CD1c-positive myeloid dendritic cell (primary cell): Measurements from ENCODE around the gene BAK1.
"Not testable (repeated sequence)": the region's sequence is repeated elsewhere in the genome, so short reads cannot be mapped to it uniquely, and the experiment has no call there.

Source experiments
- DNase-seq: peaks from one replicate; pipeline ENCODE4 v3.0.0-alpha.2; 2016; ENCODE audit errors: extremely low spot score

Gene BAK1

DNA sequence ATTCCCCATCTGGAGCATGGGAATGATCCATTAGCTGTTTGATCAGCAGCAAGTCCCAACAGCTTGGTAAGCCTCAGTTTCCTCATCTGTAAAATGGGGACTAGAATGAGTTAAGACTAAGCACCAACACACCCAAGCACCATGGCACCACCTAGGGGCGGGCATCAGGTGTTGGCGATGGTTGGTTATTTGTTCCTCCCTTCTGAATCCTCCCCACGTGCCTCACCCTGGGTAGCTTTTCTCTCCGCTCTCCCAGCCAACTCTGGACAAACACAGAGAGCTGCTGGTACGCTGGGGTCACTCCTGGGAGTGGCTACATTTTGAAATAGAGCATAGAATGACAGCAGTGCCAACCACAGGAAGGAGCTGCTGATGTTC is 27.7 kb upstream of the BAK1 start:
- no peak for DNase-seq

- DNase-seq: no peak
These were observed 27.2 kb upstream of the BAK1 start for GRCh38 chr6:33607126-33607783.

DNA sequence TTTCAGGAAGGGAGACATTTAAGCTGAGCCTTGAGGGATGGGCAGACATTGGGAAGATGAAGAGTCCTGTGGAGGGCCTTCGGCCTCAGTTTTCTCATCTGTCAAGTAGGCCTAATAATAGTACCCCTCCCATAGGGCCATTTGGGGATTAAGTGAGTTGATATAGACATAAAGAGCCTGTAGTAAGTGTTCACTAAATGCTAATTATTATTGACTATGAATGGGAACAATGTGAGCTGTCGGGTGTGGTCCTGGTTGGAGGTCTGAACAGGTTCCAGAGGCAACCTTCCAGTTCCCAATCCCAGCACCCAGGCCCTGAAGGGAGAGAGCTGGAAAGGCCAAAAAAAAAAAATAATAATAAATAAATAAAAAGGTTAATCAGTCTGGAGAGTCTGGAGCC is 26.6 kb upstream of the BAK1 start:
- no peak for DNase-seq

- peak; percentile 50 for DNase-seq
These were observed 25.1 kb upstream of the BAK1 start for GRCh38 chr6:33604941-33605854.

DNA sequence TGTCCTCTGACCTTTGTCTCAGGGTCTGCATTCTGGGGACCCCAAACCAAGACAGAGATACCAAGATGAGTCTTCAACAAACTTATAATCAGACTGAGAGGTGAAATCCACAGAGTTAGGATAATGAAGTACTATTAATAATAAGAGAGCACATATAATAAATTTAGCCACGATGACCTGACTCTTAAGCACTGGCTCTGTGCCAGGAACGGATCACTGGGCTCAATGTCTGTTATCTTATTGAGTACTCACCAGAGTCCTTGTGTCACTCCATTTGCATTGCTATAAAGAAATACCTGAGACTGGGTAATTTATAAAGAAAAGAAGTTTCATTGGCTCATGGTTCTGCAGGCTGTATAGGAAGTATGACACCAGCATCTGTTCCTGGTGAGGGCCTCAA is 22.1 kb upstream of the BAK1 start:
- DNase-seq: no peak

DNA sequence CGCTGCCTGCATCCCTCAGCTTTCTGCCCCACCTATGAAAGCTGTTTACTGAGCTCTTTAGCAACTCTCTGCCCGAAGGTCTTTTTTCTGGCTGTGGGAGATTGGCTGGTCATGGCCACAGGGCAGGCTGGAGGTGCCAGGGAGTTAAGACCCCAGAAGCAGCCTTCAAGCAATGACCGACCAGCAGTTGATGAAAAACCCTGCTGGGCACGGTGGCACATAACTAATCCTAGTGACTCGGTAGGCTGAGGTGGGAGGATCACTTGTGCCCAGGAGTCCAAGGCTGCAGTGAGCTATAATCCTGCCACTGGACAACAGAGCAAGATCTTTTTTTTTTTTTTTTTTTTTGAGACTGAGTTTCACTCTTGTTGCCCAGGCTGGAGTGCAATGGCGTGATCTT is 20.7 kb upstream of the BAK1 start:
- DNase-seq: no peak

GRCh38 chr6:33599413-33599938 is 19.4 kb upstream of the BAK1 start:
- DNase-seq: no peak

DNA sequence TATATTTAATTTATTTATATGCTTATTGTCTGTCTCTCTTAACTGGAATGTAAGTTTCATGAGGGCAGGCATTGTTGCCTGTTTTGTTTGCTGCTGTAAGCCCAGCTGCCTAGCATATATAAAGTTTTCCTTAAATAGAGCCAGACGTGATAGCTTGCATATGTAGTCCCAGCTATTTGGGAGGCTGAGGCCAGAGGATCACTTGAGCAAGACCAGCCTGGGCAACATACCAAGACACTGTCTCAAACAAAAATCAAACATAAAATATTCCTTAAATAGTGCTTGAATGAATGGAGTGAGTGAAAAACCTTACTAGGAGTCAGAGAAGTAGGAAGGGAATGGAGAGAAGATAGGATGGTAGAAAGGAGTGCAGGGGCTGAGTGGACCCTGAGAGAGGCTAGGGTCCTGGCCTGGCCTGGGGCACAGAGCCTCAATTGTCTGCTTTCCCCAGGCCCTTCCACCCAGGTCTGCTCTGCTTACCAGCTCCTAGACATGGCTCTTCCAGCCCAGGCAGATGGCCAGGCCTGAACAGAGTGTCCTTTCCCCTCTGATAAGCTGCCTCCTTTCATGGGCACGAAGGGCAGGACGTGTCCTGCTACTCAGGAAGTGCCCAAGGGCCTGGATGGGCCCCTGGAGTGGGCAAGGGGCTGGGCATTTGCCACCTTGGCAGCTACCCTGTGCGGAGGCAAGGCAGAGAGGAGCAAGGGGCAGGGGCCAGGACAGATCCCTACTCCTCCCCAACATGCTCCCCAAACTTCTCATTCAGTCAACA is 17.7 kb upstream of the BAK1 start:
- DNase-seq: no peak

GRCh38 chr6:33596894-33597293 is 16.8 kb upstream of the BAK1 start:
- not testable (repeated sequence) for DNase-seq

DNA sequence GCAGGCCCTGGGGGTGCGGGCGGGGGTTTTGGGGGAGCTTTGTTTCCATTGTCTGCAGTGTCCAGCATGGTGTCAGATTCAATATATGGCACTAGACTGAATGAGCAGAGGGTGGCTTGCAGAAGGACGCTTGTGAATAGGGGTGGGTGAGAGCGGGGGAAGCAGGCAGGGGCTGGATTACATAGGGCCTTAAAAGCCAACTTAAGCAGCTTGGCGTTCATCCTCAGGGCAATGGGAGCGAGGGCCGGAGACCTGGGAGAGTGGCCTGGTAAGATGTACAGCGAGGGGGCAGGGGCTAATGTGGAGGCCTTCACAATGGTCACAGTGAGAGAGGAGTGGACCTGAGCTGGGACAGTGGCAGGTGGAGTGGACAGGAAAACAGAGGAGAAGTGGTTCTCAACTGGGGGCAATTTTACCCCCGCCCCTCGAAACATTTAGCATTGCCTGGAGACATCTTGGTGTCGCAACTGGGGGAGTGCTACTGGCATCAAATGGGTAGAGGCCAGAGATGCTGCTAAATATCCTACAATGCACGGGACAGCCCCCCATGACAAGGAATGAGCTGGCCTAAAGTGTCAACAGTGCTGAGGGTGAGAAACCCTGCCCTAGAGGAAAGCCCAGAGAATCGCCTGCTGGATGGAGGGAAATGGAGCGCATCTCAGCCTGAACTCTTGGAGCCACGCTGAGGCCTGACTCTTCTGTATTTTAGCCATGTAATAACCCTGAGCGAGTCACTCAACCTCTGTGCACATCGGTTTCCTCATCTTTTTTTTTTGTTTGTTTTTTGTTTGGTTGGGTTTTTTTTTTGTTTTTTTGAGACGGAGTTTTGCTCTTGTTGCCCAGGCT is 15.1 kb upstream of the BAK1 start:
- no peak for DNase-seq

- no peak for DNase-seq
These were observed 13.3 kb upstream of the BAK1 start for GRCh38 chr6:33593414-33593727.

GRCh38 chr6:33592595-33593413 is 12.7 kb upstream of the BAK1 start:
- DNase-seq: peak; percentile 7

GRCh38 chr6:33592280-33592594 is 12.2 kb upstream of the BAK1 start:
- no peak for DNase-seq

DNA sequence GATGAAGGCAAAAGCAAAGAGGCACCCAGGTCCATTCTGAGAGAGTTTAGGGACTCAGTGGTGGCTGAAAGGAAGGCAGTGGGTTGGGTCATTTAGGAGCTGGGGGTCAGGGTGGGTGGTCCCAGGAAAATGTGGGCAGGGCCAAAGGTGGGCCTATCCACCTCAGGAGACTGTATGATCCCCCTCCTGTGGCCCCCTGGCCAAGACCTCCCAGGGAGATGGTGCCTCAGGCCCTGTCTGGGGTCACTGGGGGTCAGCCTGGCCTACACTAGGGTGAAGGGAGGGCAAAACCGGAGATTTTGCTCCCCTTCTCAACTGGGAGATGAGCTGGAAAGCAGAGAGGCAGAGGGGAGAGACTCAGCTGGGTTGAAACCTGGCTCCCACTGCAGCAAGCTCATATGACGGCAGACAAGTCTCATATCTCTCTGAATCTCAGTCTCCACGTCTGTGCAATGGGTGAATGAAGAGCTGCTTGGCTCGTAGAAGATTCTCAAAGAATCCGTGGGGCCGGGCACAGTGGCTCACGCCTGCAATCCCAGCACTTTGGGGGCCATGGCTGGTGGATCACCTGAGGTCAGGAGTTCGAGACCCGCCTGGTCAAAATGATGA is 11.5 kb upstream of the BAK1 start:
- no peak for DNase-seq

DNA sequence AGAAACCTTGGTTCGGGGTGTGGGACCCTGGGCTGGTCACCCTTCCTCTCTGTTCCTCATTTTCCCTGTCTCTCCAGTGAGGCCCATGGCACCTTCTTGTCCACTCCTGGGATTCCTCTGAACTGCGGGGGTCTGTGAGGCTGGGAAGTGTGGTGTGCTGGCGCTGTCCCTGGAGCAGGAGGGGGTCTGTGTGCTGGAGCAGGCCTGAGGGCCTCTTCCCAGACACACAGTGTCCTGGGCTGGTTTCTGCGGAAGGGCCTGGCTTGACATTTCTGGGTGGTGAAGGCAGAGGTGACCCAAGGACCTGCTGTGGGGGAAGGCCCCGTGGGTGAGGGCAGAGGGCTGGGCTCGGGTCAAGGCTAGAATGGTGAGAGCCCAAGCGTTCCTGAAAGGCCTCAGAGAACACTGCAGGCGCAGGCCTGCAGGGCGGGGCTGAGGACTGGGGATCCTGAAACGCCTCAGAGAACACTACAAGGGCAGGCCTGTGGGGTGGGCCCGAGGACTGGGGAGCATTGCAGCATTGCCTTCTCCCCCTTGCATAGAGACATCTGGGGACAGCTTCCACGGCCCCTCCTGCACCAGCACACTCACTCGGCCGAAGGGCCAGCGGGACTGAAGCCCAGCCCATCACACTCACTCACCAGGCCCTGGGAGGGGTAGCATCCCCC is 10.6 kb upstream of the BAK1 start:
- no peak for DNase-seq

GRCh38 chr6:33589731-33590530 is 9.9 kb upstream of the BAK1 start:
- peak; percentile 22 for DNase-seq

DNA sequence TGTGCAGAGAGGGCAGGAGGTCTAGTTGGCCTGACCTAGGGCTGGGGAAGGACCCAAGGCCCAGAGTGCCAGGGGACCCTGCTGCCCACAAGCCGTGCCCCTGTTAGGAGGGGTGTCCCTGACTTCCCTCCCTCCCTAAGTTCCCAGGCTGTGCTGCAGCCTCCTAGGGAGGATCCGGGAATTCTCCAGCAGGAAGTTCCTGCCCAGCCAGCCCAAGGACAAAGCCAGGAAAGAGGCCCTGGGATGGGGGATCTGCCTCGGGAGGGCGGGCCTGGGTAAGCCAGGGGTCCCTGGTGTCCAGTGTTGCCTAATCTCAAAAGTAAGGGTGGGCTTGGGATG is 9.3 kb upstream of the BAK1 start:
- no peak for DNase-seq

DNA sequence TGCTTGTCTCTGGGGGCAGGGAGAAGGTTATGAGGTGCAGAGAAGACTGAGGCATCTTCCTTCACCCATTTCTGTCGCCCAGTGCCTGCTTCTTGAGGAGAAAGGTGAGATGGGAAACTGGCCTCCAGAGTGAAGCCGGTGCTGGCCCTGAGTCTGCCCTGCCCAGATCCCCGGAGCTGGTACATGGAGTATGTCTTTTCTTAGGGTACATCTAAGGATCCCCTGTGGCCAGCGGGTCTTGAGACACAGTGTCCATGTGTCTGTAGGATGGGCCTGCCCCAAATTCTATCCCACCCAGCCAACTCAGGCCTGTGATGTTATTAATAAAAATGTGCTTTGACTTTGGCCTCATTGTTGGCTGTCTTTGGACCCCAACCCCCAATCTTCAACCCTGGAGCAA is 8.8 kb upstream of the BAK1 start:
- DNase-seq: no peak

GRCh38 chr6:33587529-33587928 is 7.5 kb upstream of the BAK1 start:
- no peak for DNase-seq
